Right atrium auricular region (tissue), 2 donors: ENCODE data around the gene SPINK13. TPM values are rescaled to one million over a fixed set of nuclear protein-coding genes. Genes with fewer than 3 reads are reported as not detected.

Source experiments
- DNase-seq: peaks from one replicate; pipeline ENCODE4 v3.0.0-alpha.2; 2019; ENCODE audit warnings: low spot score
- H3K27ac ChIP-seq, 2 donors: fragments of 200-600 bp; sonication (generic); 1 replicate in 1 of 2; 2 replicates in 1 of 2; pipeline ENCODE4 v1.5.1; 2016 to 2019
- H3K27me3 ChIP-seq, 2 donors: fragments of 200-600 bp; sonication (generic); one replicate each; pipeline versions ENCODE4 v1.5.1 to v1.6.0; 2017 to 2019
- H3K36me3 ChIP-seq: fragments of 200-600 bp; sonication (generic); one replicate; pipeline ENCODE4 v1.5.1; 2016
- H3K4me1 ChIP-seq, 2 donors: fragments of 200-600 bp; sonication (generic); one replicate each; pipeline versions ENCODE4 v1.5.1 to v1.6.0; 2017 to 2019
- H3K4me3 ChIP-seq, 2 donors: fragments of 200-600 bp; sonication (generic); 1 replicate in 1 of 2; 2 replicates in 1 of 2; pipeline ENCODE4 v1.5.1; 2017 to 2019; ENCODE audit warnings: mild to moderate bottlenecking in 1 of 2, moderate library complexity in 1 of 2
- H3K9me3 ChIP-seq, 2 donors: fragments of 200-600 bp; sonication (generic); one replicate each; pipeline ENCODE4 v1.5.1; 2019
- total RNA-seq, 2 donors: library from RNA; depleted of rRNA; stranded (reverse); fragments of >200 nt; gene quantifications; one replicate each; pipeline ENCODE4 v1.1.0, GENCODE V29; 2016
- TF ChIP-seq, protein P1 (sequence below), 2 donors: fragments of 200-600 bp; sonication (generic); IDR thresholded peaks; one replicate each; pipeline ENCODE4 v1.5.1; 2019; ENCODE audit warnings: antibody characterized with exemption in 2 of 2

SPINK13 gene
- total RNA-seq, 2 donors from 2014 or later = not detected

DNA sequence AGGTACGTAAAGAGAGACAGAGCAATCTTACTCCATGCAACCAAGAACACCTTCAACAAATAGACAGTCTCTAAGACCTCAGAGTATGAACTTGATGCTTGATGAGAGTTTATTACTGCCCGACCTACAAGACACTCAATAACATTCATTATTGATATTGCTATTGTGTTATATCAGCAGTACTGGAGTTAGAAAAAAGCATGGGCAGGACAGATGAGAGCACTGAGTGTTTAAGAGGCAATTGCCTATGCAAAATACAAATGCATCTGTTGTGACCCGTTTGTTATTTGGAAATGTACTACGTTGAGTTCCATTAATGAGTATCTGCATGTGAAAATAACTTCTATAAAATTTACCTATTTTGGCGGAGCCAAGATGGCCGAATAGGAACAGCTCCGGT lies 38.4 kb upstream of the SPINK13 start:
- H3K27me3 ChIP-seq = no peaks in the 10 kb centered on the region
- H3K36me3 ChIP-seq = no peaks in the 10 kb centered on the region
- H3K27ac ChIP-seq = no peak overlapping the region
- H3K4me3 ChIP-seq = no peak overlapping the region
- H3K4me1 ChIP-seq = no peaks in the 10 kb centered on the region
- DNase-seq = no peak
- TF ChIP-seq, protein P1, sequence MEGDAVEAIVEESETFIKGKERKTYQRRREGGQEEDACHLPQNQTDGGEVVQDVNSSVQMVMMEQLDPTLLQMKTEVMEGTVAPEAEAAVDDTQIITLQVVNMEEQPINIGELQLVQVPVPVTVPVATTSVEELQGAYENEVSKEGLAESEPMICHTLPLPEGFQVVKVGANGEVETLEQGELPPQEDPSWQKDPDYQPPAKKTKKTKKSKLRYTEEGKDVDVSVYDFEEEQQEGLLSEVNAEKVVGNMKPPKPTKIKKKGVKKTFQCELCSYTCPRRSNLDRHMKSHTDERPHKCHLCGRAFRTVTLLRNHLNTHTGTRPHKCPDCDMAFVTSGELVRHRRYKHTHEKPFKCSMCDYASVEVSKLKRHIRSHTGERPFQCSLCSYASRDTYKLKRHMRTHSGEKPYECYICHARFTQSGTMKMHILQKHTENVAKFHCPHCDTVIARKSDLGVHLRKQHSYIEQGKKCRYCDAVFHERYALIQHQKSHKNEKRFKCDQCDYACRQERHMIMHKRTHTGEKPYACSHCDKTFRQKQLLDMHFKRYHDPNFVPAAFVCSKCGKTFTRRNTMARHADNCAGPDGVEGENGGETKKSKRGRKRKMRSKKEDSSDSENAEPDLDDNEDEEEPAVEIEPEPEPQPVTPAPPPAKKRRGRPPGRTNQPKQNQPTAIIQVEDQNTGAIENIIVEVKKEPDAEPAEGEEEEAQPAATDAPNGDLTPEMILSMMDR (IDR thresholded peaks at IDR 0.05) = no peak
- no peaks in the 10 kb centered on the region for H3K9me3 ChIP-seq

DNA sequence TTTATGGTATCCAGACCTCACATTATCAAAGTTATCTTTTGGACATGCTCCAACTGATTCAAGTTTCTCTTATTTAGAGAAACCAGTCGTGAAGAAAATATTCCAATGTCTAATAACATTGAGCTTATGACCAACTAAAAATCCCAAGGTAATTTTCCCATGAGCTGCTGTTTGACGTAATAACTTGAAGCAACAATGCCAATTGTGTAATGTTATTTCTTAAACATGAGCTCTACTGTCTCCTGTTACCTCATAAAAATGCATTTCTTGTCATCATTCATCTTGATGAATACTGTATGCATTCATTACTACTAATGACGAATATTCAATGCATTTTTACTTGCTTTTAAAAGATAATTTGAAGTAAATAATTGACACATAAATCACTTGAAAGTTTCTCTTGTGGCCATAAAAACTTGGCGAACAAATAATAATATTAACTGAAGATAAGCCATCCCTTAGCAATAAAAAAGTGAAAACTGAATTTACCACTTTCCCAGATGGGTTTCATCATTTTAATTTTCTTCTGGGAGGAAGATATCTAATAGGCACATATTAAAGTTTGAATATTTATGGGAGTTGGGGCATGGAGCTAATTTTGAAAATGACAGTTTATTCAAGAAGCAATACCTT lies 30.7 kb upstream of the SPINK13 start:
- no peaks in the 10 kb centered on the region for H3K9me3 ChIP-seq
- H3K4me3 ChIP-seq = no peak overlapping the region
- H3K4me1 ChIP-seq = no peaks in the 10 kb centered on the region
- no peak overlapping the region for H3K27ac ChIP-seq
- TF ChIP-seq, protein P1 (IDR thresholded peaks at IDR 0.05) = no peak
- H3K36me3 ChIP-seq = no peaks in the 10 kb centered on the region
- no peaks in the 10 kb centered on the region for H3K27me3 ChIP-seq
- no peak for DNase-seq

DNA sequence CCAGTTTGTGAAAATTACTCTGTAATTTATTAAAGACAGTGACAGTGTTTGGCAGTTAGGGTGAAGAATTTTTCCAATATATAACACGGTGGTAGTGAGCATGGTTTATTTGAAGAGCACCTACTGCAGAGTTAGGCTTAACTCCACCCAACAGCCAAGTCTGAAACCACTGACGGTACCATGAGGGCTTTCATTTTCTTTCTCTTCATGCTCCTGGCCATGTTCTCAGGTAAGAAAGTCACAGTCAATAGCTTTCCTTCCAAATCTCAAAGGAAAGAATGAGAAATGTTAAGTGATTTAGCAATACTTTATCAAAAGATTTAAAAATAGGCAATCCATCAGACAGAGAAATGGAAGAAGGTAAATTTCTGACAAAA lies 30.2 kb upstream of the SPINK13 start, which contains the start of gene MARCOL:
Gene MARCOL (plus strand): TSS at position 108 of the 377 bp plus-strand sequence. CDS start 73 bp downstream, at position 181.
- Histone ChIP-seq H3K4me3 (no peak within 1 kb of the TSS), H3K27ac (no peak within 1 kb of the TSS), H3K27me3 (no peaks in the 10 kb centered on the region), H3K36me3 (no peaks in the 10 kb centered on the region), H3K4me1 (no peaks in the 10 kb centered on the region), H3K9me3 (no peaks in the 10 kb centered on the region)
- no peak for DNase-seq
- TF ChIP-seq, protein P1 (IDR thresholded peaks at IDR 0.05) = no peak

DNA sequence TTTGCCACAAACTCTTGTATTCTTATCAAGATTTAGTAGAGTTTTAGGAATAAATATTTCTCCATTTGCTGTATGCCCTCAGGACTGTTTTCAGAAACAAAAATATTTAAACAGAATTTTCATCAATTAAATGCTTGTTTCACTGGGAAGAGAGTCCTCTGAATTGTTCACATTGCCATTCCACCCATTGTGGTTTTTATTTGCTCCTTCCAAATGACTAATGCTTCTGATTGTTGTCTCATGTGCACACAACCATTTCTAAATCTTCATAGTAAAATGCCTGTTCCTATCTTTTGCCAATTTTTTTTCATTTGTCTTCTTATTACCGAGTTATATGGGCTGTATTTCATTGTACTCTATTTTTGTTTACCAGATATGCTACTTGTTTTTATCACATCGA lies 19.7 kb upstream of the SPINK13 start:
- no peak for DNase-seq
- H3K27ac ChIP-seq = no peak overlapping the region
- H3K36me3 ChIP-seq = no peaks in the 10 kb centered on the region

DNA sequence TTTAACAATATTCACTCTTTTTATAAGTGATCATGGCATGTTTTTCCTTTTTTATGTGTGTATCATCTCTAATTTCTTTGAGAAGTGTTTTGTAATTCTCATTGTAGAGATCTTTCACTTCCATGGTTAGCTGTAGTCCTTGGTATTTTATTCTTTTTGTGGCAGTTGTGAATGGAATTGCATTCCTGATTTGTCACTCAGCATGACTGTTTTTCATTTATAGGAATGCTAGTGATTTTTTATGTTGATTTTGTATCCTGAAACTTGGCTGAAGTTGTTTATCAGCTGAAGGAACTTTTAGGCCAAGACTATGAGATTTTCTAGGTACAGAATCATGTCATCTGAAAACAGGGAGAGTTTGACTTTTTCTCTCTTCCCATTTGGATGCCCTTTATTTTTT lies 13.1 kb upstream of the SPINK13 start:
- Histone ChIP-seq H3K9me3 (peaks cover 0 to 24% of the 10 kb centered on the region in 2 donors), H3K27ac (no peak overlapping the region), H3K4me3 (no peak overlapping the region), H3K4me1 (no peaks in the 10 kb centered on the region), H3K36me3 (no peaks in the 10 kb centered on the region), H3K27me3 (no peaks in the 10 kb centered on the region)
- no peak for DNase-seq
- TF ChIP-seq, protein P1 (IDR thresholded peaks at IDR 0.05) = no peak

More for the DNA sequence above, 19.7 kb upstream of the SPINK13 start:
- Histone ChIP-seq H3K27me3 (no peaks in the 10 kb centered on the region), H3K9me3 (peaks cover 0 to 4% of the 10 kb centered on the region in 2 donors), H3K4me3 (no peak overlapping the region), H3K4me1 (no peaks in the 10 kb centered on the region)
- TF ChIP-seq, protein P1 (IDR thresholded peaks at IDR 0.05) = no peak

DNA sequence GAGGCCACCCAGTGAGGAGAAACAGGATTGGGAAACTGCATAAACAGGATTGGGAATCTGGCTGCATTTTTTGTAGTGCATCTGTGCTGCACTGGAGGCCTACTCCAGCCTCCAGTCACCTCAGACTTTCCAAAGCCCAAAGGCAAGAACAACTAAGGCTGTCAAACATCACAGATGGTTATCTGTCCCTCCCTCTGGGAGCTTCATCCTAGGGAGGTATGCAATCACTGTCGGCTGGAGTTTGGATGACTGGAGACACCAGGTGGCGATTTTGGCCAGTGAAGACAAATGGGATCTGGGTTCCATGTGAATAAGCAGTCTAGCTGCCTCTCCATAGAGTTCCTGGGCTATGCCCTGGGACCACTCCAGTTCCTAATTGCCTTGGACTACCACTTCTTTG lies 9.3 kb upstream of the SPINK13 start:
- Histone ChIP-seq H3K36me3 (no peaks in the 10 kb centered on the region), H3K9me3 (peaks cover 0 to 21% of the 10 kb centered on the region in 2 donors), H3K27ac (no peak overlapping the region), H3K4me1 (no peaks in the 10 kb centered on the region), H3K27me3 (no peaks in the 10 kb centered on the region), H3K4me3 (no peak overlapping the region)
- no peak for DNase-seq
- TF ChIP-seq, protein P1 (IDR thresholded peaks at IDR 0.05) = no peak
